M059J (cell line): ENCODE measurements around the gene NOMO2. TPM values are rescaled to one million over a fixed set of nuclear protein-coding genes. Genes with fewer than 3 reads are reported as not detected.

Experiments
- total RNA-seq: library from RNA; depleted of rRNA; stranded (reverse); fragments of >200 nt; shearing (Covaris generic); gene quantifications from 2 replicates; pipeline ENCODE4 v1.2.3, GENCODE V29; 2014; rRNA removed

NOMO2 gene
- total RNA-seq, 1 experiment from 2014 or later: 209 TPM

Other genes with a start within 250 kb of the NOMO2 start
- gene NPIPA8, start 225.4 kb downstream of the NOMO2 start, total RNA-seq: 7.4 and 17.5 TPM in 2 replicates
- gene RPS15A, start 228.2 kb upstream of the NOMO2 start, total RNA-seq: 1,701 and 1,980 TPM in 2 replicates
- gene ARL6IP1, start 239.5 kb upstream of the NOMO2 start, total RNA-seq: 474 and 485 TPM in 2 replicates